Caco-2 (cell line): ENCODE measurements around the gene SMOC2. TPM values are rescaled to one million over a fixed set of nuclear protein-coding genes. Genes with fewer than 3 reads are reported as not detected.
A peak's percentile ranks its signal among the peaks of the same experiment; 100 is the strongest.

ENCODE experiments used
- BruUV-seq: library from RNA; stranded (reverse); fragments of 400-500 nt; replicated peaks from 2 replicates; lab custom pipeline; 2021; lab: Mats Ljungman, UMichigan
- CTCF ChIA-PET: fragments of 300-600 bp; sonication (Branson Sonifier 250); formaldehyde crosslinking; loops from one replicate; lab custom pipeline; 2022; ENCODE audit warnings: antibody characterized with exemption; lab: Charles Lee
- POLR2A ChIA-PET: fragments of 300-600 bp; sonication (Branson Sonifier 250); formaldehyde crosslinking; loops from one replicate; lab custom pipeline; 2022; ENCODE audit warnings: antibody characterized with exemption; lab: Charles Lee
- DNase-seq, 2 experiments: peaks; one replicate each; pipeline versions ENCODE4 v3.0.0 to v3.0.0-alpha.2; 2020 to 2022
- H3K27me3 ChIP-seq: replicated peaks from 2 replicates; pipeline ENCODE4 v1.6.0; 2011; ENCODE audit warnings: low read length; ENCODE audit not compliant: control insufficient read depth, insufficient read depth
- H3K36me3 ChIP-seq: 2 replicates; pipeline ENCODE4 v1.5.1; 2011; ENCODE audit warnings: low read length; ENCODE audit not compliant: control insufficient read depth, insufficient read depth
- H3K4me1 ChIP-seq: fragments of 250-450 bp; sonication (Bioruptor Pico); 2 replicates; pipeline ENCODE4 v1.5.1; 2020; ENCODE audit warnings: mild to moderate bottlenecking
- H3K4me3 ChIP-seq: 2 replicates; pipeline ENCODE4 v1.5.1; 2011; ENCODE audit warnings: low read depth, mild to moderate bottlenecking, control low read depth, low read length
- H3K9me3 ChIP-seq: fragments of 250-450 bp; sonication (Bioruptor Pico); 2 replicates; pipeline ENCODE4 v1.5.1; 2020; ENCODE audit warnings: mild to moderate bottlenecking, moderate library complexity
- H3K27ac Mint-ChIP-seq: one replicate; pipeline ENCODE4 v1.8.0; 2022; ENCODE audit warnings: mixed read lengths; ENCODE audit not compliant: unreplicated experiment
- H3K27me3 Mint-ChIP-seq: one replicate; pipeline ENCODE4 v1.8.0; 2022; ENCODE audit warnings: mixed read lengths; ENCODE audit not compliant: insufficient read depth, unreplicated experiment
- H3K36me3 Mint-ChIP-seq: one replicate; pipeline ENCODE4 v1.8.0; 2022; ENCODE audit warnings: mild to moderate bottlenecking, mixed read lengths; ENCODE audit not compliant: insufficient read depth, unreplicated experiment
- H3K4me1 Mint-ChIP-seq: one replicate; pipeline ENCODE4 v1.8.0; 2022; ENCODE audit warnings: low read depth, mixed read lengths; ENCODE audit not compliant: unreplicated experiment
- H3K4me3 Mint-ChIP-seq: one replicate; pipeline ENCODE4 v1.8.0; 2022; ENCODE audit warnings: mild to moderate bottlenecking, moderate library complexity, mixed read lengths; ENCODE audit not compliant: unreplicated experiment
- H3K9me3 Mint-ChIP-seq: one replicate; pipeline ENCODE4 v1.8.0; 2022; ENCODE audit warnings: mixed read lengths; ENCODE audit not compliant: unreplicated experiment
- CTCF ChIP-seq, 2 experiments: fragments of 200-600 bp in 1 of 2; IDR thresholded peaks; 1 replicate in 1 of 2; 2 replicates in 1 of 2; pipeline versions ENCODE4 v1.5.1 to v1.8.0; 2011 to 2022; ENCODE audit warnings: antibody characterized with exemption in 1 of 2, control low read depth in 1 of 2, inconsistent platforms in 1 of 2, low read depth in 1 of 2, low read length in 1 of 2, mild to moderate bottlenecking in 1 of 2, moderate library complexity in 1 of 2; ENCODE audit not compliant: insufficient read depth in 1 of 2, severe bottlenecking in 1 of 2, unreplicated experiment in 1 of 2
- intact Hi-C: fragments of 100-400 bp; cut with micrococcal nuclease; formaldehyde crosslinking; loops from one replicate; pipeline ENCODE4 v1.10.0; 2022; ENCODE audit not compliant: unreplicated experiment
- total RNA-seq: library from RNA; stranded (reverse); gene quantifications from 2 replicates; pipeline ENCODE4 v1.2.3, GENCODE V29; 2022

The SMOC2 gene
- total RNA-seq, 1 experiment from 2014 or later, result 2.8 TPM

GRCh38 chr6:168666699-168667427 is 225.9 kb downstream of the SMOC2 start:
- Mint-ChIP-seq H3K4me1 (peaks cover 16% of the 10 kb centered on the region), H3K9me3 (peaks cover 7% of the 10 kb centered on the region), H3K4me3 (no peak overlapping the region), H3K36me3 (peaks cover 7% of the 10 kb centered on the region), H3K27ac (no peak overlapping the region), H3K27me3 (no peaks in the 10 kb centered on the region)
- Histone ChIP-seq H3K4me3 (no peak overlapping the region), H3K4me1 (peaks cover 4% of the 10 kb centered on the region; the same call in 1 of the 2 replicates), H3K9me3 (no peaks in the 10 kb centered on the region), H3K36me3 (no peaks in the 10 kb centered on the region), H3K27me3 (no peaks in the 10 kb centered on the region)
- POLR2A ChIA-PET, result no interaction called here
- no peak for TF ChIP-seq CTCF (IDR thresholded peaks at IDR 0.05; ENCODE audit: insufficient read depth in 1 of 2, low read depth in 1 of 2, low read length in 1 of 2, severe bottlenecking in 1 of 2, unreplicated experiment in 1 of 2)
- no peak for DNase-seq
- BruUV-seq, result no TSS peak
- CTCF ChIA-PET, result interaction anchor here (0.6 kb wide), 1 partner anchor 61 kb away, joined by 5 read pairs; no protein-coding TSS in a partner anchor
- intact Hi-C loops, result no loop called here

GRCh38 chr6:168667428-168667805 is 226.4 kb downstream of the SMOC2 start:
- Histone ChIP-seq H3K36me3 (no peaks in the 10 kb centered on the region), H3K4me3 (no peak overlapping the region), H3K9me3 (no peaks in the 10 kb centered on the region), H3K4me1 (peaks cover 7% of the 10 kb centered on the region), H3K27me3 (no peaks in the 10 kb centered on the region)
- peaks cover 11% of the 10 kb centered on the region for H3K4me1 Mint-ChIP-seq
- H3K9me3 Mint-ChIP-seq, result peaks cover 7% of the 10 kb centered on the region
- H3K4me3 Mint-ChIP-seq, result no peak overlapping the region
- BruUV-seq, result no TSS peak
- CTCF ChIA-PET, result interaction anchor here (0.6 kb wide), 1 partner anchor 62 kb away, joined by 5 read pairs; no protein-coding TSS in a partner anchor
- H3K27me3 Mint-ChIP-seq, result no peaks in the 10 kb centered on the region
- intact Hi-C loops, result no loop called here
- H3K27ac Mint-ChIP-seq, result no peak overlapping the region
- no peak for TF ChIP-seq CTCF (IDR thresholded peaks at IDR 0.05; ENCODE audit: insufficient read depth in 1 of 2, low read depth in 1 of 2, low read length in 1 of 2, severe bottlenecking in 1 of 2, unreplicated experiment in 1 of 2)
- peaks cover 7% of the 10 kb centered on the region for H3K36me3 Mint-ChIP-seq
- DNase-seq, result no peak
- POLR2A ChIA-PET, result no interaction called here

- Mint-ChIP-seq H3K4me1 (peaks cover 11% of the 10 kb centered on the region), H3K4me3 (no peak overlapping the region), H3K27ac (peak overlapping the region; percentile 29), H3K27me3 (no peaks in the 10 kb centered on the region), H3K36me3 (peaks cover 7% of the 10 kb centered on the region), H3K9me3 (peaks cover under 1% of the 10 kb centered on the region)
- no TSS peak for BruUV-seq
- H3K4me3 ChIP-seq, result no peak overlapping the region
- no peaks in the 10 kb centered on the region for H3K9me3 ChIP-seq
- no peak for TF ChIP-seq CTCF (IDR thresholded peaks at IDR 0.05; ENCODE audit: insufficient read depth in 1 of 2, low read depth in 1 of 2, low read length in 1 of 2, severe bottlenecking in 1 of 2, unreplicated experiment in 1 of 2)
- no peak for DNase-seq
- H3K36me3 ChIP-seq, result no peaks in the 10 kb centered on the region
- ChIA-PET POLR2A (no interaction called here), CTCF (no interaction called here)
- intact Hi-C loops, result no loop called here
- peaks cover 11% of the 10 kb centered on the region for H3K4me1 ChIP-seq
- H3K27me3 ChIP-seq, result no peaks in the 10 kb centered on the region
Measured at GRCh38 chr6:168670401-168670985, 229.5 kb downstream of the SMOC2 start.
